ENCODE measurements around the gene GNE. TPM values are rescaled to one million over a fixed set of nuclear protein-coding genes. Genes with fewer than 3 reads are reported as not detected.

Gene GNE
- total RNA-seq, 1 experiment from 2014 or later = 8.4 TPM

GRCh38 chr9:36213989-36214388, 44.3 kb downstream of the GNE start:
- Histone ChIP-seq H3K79me2 (ENCODE audit: insufficient read depth, low read length) (peaks cover 42% of the 10 kb centered on the region), H3K9me2 (ENCODE audit: insufficient read depth) (no peaks in the 10 kb centered on the region), H3K36me3 (ENCODE audit: control insufficient read depth in 1 of 2, insufficient read depth in 2 of 2, low read length in 2 of 2) (peaks cover 31 to 33% of the 10 kb centered on the region in 2 experiments), H2AFZ (ENCODE audit: low read depth, low read length, poor library complexity, severe bottlenecking) (no peak overlapping the region), H3K4me3 (replicated peaks in 1 of 2; ENCODE audit: low read depth in 1 of 2, low read length in 2 of 2) (no peak overlapping the region), H3K4me2 (ENCODE audit: low read length) (no peak overlapping the region), H3K9me3 (ENCODE audit: control insufficient read depth in 1 of 2, insufficient read depth in 1 of 2, low read depth in 1 of 2, low read length in 2 of 2) (no peaks in the 10 kb centered on the region), H3K9ac (ENCODE audit: low read length) (no peak overlapping the region), H4K20me1 (ENCODE audit: insufficient read depth) (0 out of 2 replicates have a peak, but pooled peaks cover 3% of the 10 kb centered on the region), H3K27me3 (ENCODE audit: insufficient read depth, low read length) (no peaks in the 10 kb centered on the region), H3K4me1 (ENCODE audit: control insufficient read depth in 1 of 2, insufficient read depth in 2 of 2, low read length in 2 of 2) (no peaks in the 10 kb centered on the region), H3K27ac (ENCODE audit: low read depth, low read length) (no peak overlapping the region)
- ChIA-PET CTCF (no interaction called here), RAD21 (ENCODE audit: low non-redundant PET in 1 of 2, low total read pairs in 2 of 2, uncharacterized antibody in 2 of 2, unreplicated experiment in 2 of 2) (no interaction called here), POLR2A (no interaction called here)
- no TSS peak for BruUV-seq (replicated peaks)
- no peak for TF ChIP-seq EGR1 (IDR thresholded peaks at IDR 0.05; ENCODE audit: low read depth)
- no peak for TF ChIP-seq SP1 (IDR thresholded peaks at IDR 0.05; ENCODE audit: low read depth)
- TF ChIP-seq CEBPB (IDR thresholded peaks at IDR 0.05; ENCODE audit: low read depth) = no peak
- TF ChIP-seq ZNF274 (IDR thresholded peaks at IDR 0.05; ENCODE audit: low read depth, low read length) = no peak
- no peak for TF ChIP-seq POLR2AphosphoS5 (IDR thresholded peaks at IDR 0.05; ENCODE audit: low read depth, low read length)
- no peak for TF ChIP-seq RAD21 (IDR thresholded peaks at IDR 0.05; ENCODE audit: low read depth)
- no peak for TF ChIP-seq YY1 (IDR thresholded peaks at IDR 0.05; ENCODE audit: extremely low read depth, insufficient replicate concordance, low read depth, low read length)
- TF ChIP-seq ELF1 (IDR thresholded peaks at IDR 0.05; ENCODE audit: borderline replicate concordance, low read depth) = no peak
- TF ChIP-seq ATF3 (IDR thresholded peaks at IDR 0.05) = no peak
- TF ChIP-seq SRF (IDR thresholded peaks at IDR 0.05; ENCODE audit: low read depth) = no peak
- no peak for TF ChIP-seq CTCF (IDR thresholded peaks at IDR 0.05 in 2 of 3, conservative IDR thresholded peaks at IDR 0.05 in 1 of 3; ENCODE audit: borderline replicate concordance in 1 of 3, insufficient read depth in 1 of 3, low read depth in 2 of 3, low read length in 2 of 3)
- TF ChIP-seq EZH2phosphoT487 (IDR thresholded peaks at IDR 0.05; ENCODE audit: borderline replicate concordance) = no peak
- TF ChIP-seq POLR2A (IDR thresholded peaks at IDR 0.05; ENCODE audit: borderline replicate concordance, extremely low read depth, insufficient read depth, insufficient read length) = no peak
- no peak for TF ChIP-seq TCF7L2 (IDR thresholded peaks at IDR 0.05; ENCODE audit: borderline replicate concordance, extremely low read depth, insufficient read depth, insufficient read length)
- TF ChIP-seq ZBTB33 (IDR thresholded peaks at IDR 0.05; ENCODE audit: extremely low read depth, insufficient replicate concordance, low read length) = no peak
- no peak for TF ChIP-seq MAX (IDR thresholded peaks at IDR 0.05)
- TF ChIP-seq JUND (IDR thresholded peaks at IDR 0.05) = no peak
- DNase-seq (ENCODE audit: low read depth, low spot score) (no peak), ATAC-seq (no peak)
- intact Hi-C loops (cut with micrococcal nuclease) = no loop called here
